GM12878 (cell line): ENCODE data around the gene SLC4A1. TPM values are rescaled to one million over a fixed set of nuclear protein-coding genes. Genes with fewer than 3 reads are reported as not detected.

Source experiments
- ATAC-seq: fragments of 200-7000 bp; cut with Tn5 transposase; 3 replicates; pipeline ENCODE4 v1.9.1; 2020; ENCODE audit warnings: mild to moderate bottlenecking, moderate library complexity
- BruUV-seq: library from RNA; stranded (reverse); fragments of 400-500 nt; replicated peaks from 2 replicates; lab custom pipeline; 2021; lab: Mats Ljungman, UMichigan
- CTCF ChIA-PET: fragments of 300-600 bp; sonication (Branson Sonifier 250); formaldehyde crosslinking; extraction: SDS; loops from one replicate; lab custom pipeline; 2021; ENCODE audit warnings: inconsistent platforms; lab: Yijun Ruan, JAX
- POLR2A ChIA-PET: fragments of 350-600 bp; formaldehyde crosslinking; extraction: SDS; loops from one replicate; lab custom pipeline; 2021; ENCODE audit warnings: inconsistent platforms; lab: Charles Lee
- RAD21 ChIA-PET: fragments of 300-600 bp; sonication (Branson Sonifier 250); formaldehyde crosslinking; loops from one replicate; lab custom pipeline; 2023; ENCODE audit warnings: antibody characterized with exemption; ENCODE audit not compliant: unreplicated experiment; lab: Charles Lee
- SMC1A ChIA-PET: fragments of 300-600 bp; sonication (Branson Sonifier 250); formaldehyde crosslinking; loops from one replicate; lab custom pipeline; 2023; ENCODE audit not compliant: unreplicated experiment, uncharacterized antibody; lab: Charles Lee
- DNase-seq: peaks from one replicate; pipeline ENCODE4 v3.0.0-alpha.2; 2011; ENCODE audit warnings: low read depth, low spot score
- FAIRE-seq: peaks from 3 replicates; lab custom pipeline; 2011; peaks lifted over from hg19 to GRCh38; lab: Jason Lieb, UNC
- H2AFZ ChIP-seq: 2 replicates; pipeline ENCODE4 v1.6.0; 2011; ENCODE audit warnings: low read depth, low read length, control low read depth; ENCODE audit not compliant: control insufficient read depth
- H3K27ac ChIP-seq: 2 replicates; pipeline ENCODE4 v1.5.1; 2011; ENCODE audit warnings: control low read depth; ENCODE audit not compliant: control insufficient read depth, insufficient read depth
- H3K27me3 ChIP-seq, 2 experiments: replicated peaks in 1 of 2; 2 replicates each; pipeline versions ENCODE4 v1.6.0 to v1.6.1; 2011; ENCODE audit warnings: low read length in 1 of 2; ENCODE audit not compliant: control insufficient read depth in 2 of 2, insufficient read depth in 2 of 2
- H3K36me3 ChIP-seq, 2 experiments: 2 replicates each; pipeline ENCODE4 v1.5.1; 2011; ENCODE audit warnings: low read length in 1 of 2; ENCODE audit not compliant: control insufficient read depth in 2 of 2, insufficient read depth in 2 of 2
- H3K4me1 ChIP-seq: 2 replicates; pipeline ENCODE4 v1.6.1; 2011; ENCODE audit warnings: mild to moderate bottlenecking, low read length, moderate library complexity, mixed read lengths; ENCODE audit not compliant: control insufficient read depth, insufficient read depth
- H3K4me2 ChIP-seq: 2 replicates; pipeline ENCODE4 v1.6.0; 2011; ENCODE audit warnings: control low read depth; ENCODE audit not compliant: control insufficient read depth, insufficient read depth
- H3K4me3 ChIP-seq: fragments of 200-600 bp; sonication (generic); 2 replicates; pipeline ENCODE4 v1.5.1; 2016
- H3K79me2 ChIP-seq: 2 replicates; pipeline ENCODE4 v1.6.0; 2011; ENCODE audit warnings: low read length; ENCODE audit not compliant: control insufficient read depth, insufficient read depth
- H3K9ac ChIP-seq: 2 replicates; pipeline ENCODE4 v1.8.0; 2011; ENCODE audit warnings: low read length, control low read depth, mixed read lengths; ENCODE audit not compliant: control insufficient read depth, insufficient read depth
- H3K9me3 ChIP-seq: replicated peaks from 3 replicates; pipeline ENCODE4 v1.5.1; 2011; ENCODE audit warnings: mild to moderate bottlenecking, low read length; ENCODE audit not compliant: control insufficient read depth, insufficient read depth
- H4K20me1 ChIP-seq: 2 replicates; pipeline ENCODE4 v1.6.0; 2011; ENCODE audit not compliant: control insufficient read depth, insufficient read depth
- BHLHE40 ChIP-seq, 2 experiments: fragments of 450-650 bp in 1 of 2; IDR thresholded peaks; 2 replicates each; pipeline ENCODE4 v1.6.1; 2011 to 2017; ENCODE audit warnings: low read depth in 2 of 2, borderline replicate concordance in 1 of 2, improper control_type of control experiment in 1 of 2, low read length in 1 of 2, mild to moderate bottlenecking in 1 of 2
- CBX3 ChIP-seq: fragments of 200-600 bp; sonication (generic); IDR thresholded peaks from 2 replicates; pipeline ENCODE4 v1.6.1; 2016; ENCODE audit warnings: low read depth, borderline replicate concordance
- CREB1 ChIP-seq: IDR thresholded peaks from 2 replicates; pipeline ENCODE4 v1.6.1; 2012; ENCODE audit warnings: low read depth, mild to moderate bottlenecking, inconsistent platforms
- PAX5 ChIP-seq: IDR thresholded peaks from 2 replicates; pipeline ENCODE4 v1.6.1; 2011; ENCODE audit warnings: low read depth, low read length, borderline replicate concordance
- POLR2AphosphoS5 ChIP-seq: IDR thresholded peaks from 2 replicates; pipeline ENCODE4 v1.6.1; 2011; ENCODE audit warnings: mild to moderate bottlenecking, low read length, inconsistent platforms
- SMAD1 ChIP-seq: fragments of 450-650 bp; IDR thresholded peaks from 2 replicates; pipeline ENCODE4 v1.6.1; 2018; ENCODE audit warnings: mild to moderate bottlenecking, low read depth; ENCODE audit not compliant: partially characterized antibody
- SREBF1 ChIP-seq: IDR thresholded peaks from 2 replicates; pipeline ENCODE4 v1.6.1; 2012; ENCODE audit warnings: mild to moderate bottlenecking, low read length
- TAF1 ChIP-seq: IDR thresholded peaks from 2 replicates; pipeline ENCODE4 v1.6.1; 2011; ENCODE audit warnings: mild to moderate bottlenecking, low read depth, low read length, borderline replicate concordance
- YY1 ChIP-seq: IDR thresholded peaks from 2 replicates; pipeline ENCODE4 v1.6.1; 2011; ENCODE audit warnings: low read depth, mild to moderate bottlenecking, low read length
- ZNF622 ChIP-seq: fragments of 450-650 bp; IDR thresholded peaks from 2 replicates; pipeline ENCODE4 v1.6.1; 2017; ENCODE audit warnings: mild to moderate bottlenecking, inconsistent platforms
- WGBS: methylation state at CpG from one replicate; pipeline ENCODE4 v1.1.6; 2016; ENCODE audit warnings: low lambda C conversion rate; ENCODE audit not compliant: insufficient replicate concordance, insufficient coverage; ENCODE audit errors: missing lambda C conversion rate; 5-methylcytosine and 5-hydroxymethylcytosine counted together
- in situ Hi-C: fragments of 300-500 bp; cut with MboI; formaldehyde crosslinking; loops from 9 replicates; pipeline ENCODE4 v1.14.3; 2018; ENCODE audit warnings: mixed read lengths
- intact Hi-C: fragments of 100-400 bp; cut with micrococcal nuclease; formaldehyde crosslinking; loops from one replicate; pipeline ENCODE4 v1.14.2; 2022; ENCODE audit not compliant: unreplicated experiment
- polyA plus RNA-seq, 11 experiments: library from polyadenylated mRNA; depleted of rRNA in 4 of 11; unstranded in 6 of 11; stranded (reverse) in 5 of 11; fragments of >200 nt; fragmentation: Nextera tagmentation in 4 of 11; fragmentation: Illumina TruSeq in 1 of 11; extraction: Ambion mirVana in 4 of 11; extraction: Trizol in 1 of 11; gene quantifications; 1 replicate in 1 of 11; 2 replicates in 10 of 11; pipeline versions ENCODE4 v1.2.1 to v1.2.3, GENCODE V29; 2011 to 2016; ENCODE audit warnings: inconsistent platforms in 2 of 11, missing spikeins in 2 of 11, low read depth in 1 of 11
- total RNA-seq, 4 experiments: library from RNA; depleted of rRNA in 3 of 4; stranded (reverse); fragments of >200 nt in 3 of 4; fragmentation: Illumina TruSeq in 1 of 4; extraction: Trizol in 1 of 4; gene quantifications; 2 replicates each; pipeline versions ENCODE4 v1.2.1 to v1.2.3, GENCODE V29; 2013 to 2021
- TF ChIP-seq, protein P1 (sequence below): IDR thresholded peaks from 2 replicates; pipeline ENCODE4 v1.6.1; 2012; ENCODE audit warnings: low read length, inconsistent platforms
- TF ChIP-seq, protein P2 (sequence below): fragments of 150-350 bp; IDR thresholded peaks from 2 replicates; pipeline ENCODE4 v1.6.1; 2014; ENCODE audit warnings: mild to moderate bottlenecking, low read depth, low read length
- TF ChIP-seq, protein P3 (sequence below), 3 experiments: IDR thresholded peaks in 2 of 3; conservative IDR thresholded peaks in 1 of 3; 2 replicates each; pipeline ENCODE4 v1.5.1; 2011; ENCODE audit warnings: low read depth in 3 of 3, low read length in 3 of 3, mild to moderate bottlenecking in 3 of 3, control low read depth in 2 of 3, moderate library complexity in 2 of 3, inconsistent platforms in 1 of 3, mixed read lengths in 1 of 3; ENCODE audit not compliant: control insufficient read depth in 2 of 3, insufficient read depth in 1 of 3; ENCODE audit errors: extremely low read depth in 1 of 3
- TF ChIP-seq, protein P4 (sequence below): fragments of 450-650 bp; IDR thresholded peaks from 2 replicates; pipeline ENCODE4 v1.6.1; 2017; ENCODE audit warnings: mild to moderate bottlenecking
- TF ChIP-seq, protein P5 (sequence below): fragments of 450-650 bp; IDR thresholded peaks from 2 replicates; pipeline ENCODE4 v1.6.1; 2018; ENCODE audit warnings: mild to moderate bottlenecking, low read depth, moderate library complexity; ENCODE audit not compliant: partially characterized antibody

The SLC4A1 gene
- total and polyA plus RNA-seq, 10 of the 15 experiments (the other 5 are each of a cell fraction or from before 2014, with no cell fraction given) = 0.03 TPM; not detected in 9

DNA sequence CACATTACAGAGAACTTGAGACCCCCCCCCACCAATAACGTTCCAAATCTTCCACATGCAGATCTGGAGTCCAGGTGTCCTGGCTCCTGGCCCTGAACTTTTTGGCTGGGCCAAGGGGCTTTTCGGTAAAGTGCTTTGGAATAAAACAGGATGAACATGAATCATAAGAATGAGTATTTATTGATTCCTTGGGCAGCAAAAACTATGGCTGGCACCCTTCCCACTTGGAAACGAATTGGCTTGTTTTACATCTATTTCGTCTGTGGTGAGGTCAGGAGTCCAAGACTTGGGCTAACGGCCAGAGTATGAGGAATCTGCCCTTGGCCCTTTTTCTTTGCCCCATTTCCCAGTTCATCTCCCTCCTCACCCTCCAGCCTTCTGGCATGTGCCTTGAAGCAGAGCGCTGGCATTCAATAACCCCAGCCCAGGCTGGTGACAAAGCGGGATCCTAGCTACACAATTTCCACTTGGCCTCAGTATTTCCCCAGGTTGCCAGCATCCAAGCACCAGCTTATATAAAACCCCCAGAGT is 44.3 kb downstream of the SLC4A1 start:
- ChIA-PET RAD21 (no interaction called here), CTCF (no interaction called here), SMC1A (no interaction called here), POLR2A (no interaction called here)
- ATAC-seq (no peak), FAIRE-seq (no peak), DNase-seq (no peak)
- Histone ChIP-seq H3K27me3 (no peaks in the 10 kb centered on the region), H3K36me3 (no peaks in the 10 kb centered on the region), H3K9ac (no peak overlapping the region), H3K4me3 (no peak overlapping the region), H3K4me1 (peaks cover 4% of the 10 kb centered on the region; the same call in 1 of the 2 replicates), H3K27ac (no peak overlapping the region), H3K4me2 (no peak overlapping the region), H3K9me3 (no peaks in the 10 kb centered on the region), H2AFZ (no peak overlapping the region), H4K20me1 (no peaks in the 10 kb centered on the region), H3K79me2 (peaks cover 34% of the 10 kb centered on the region)
- WGBS = 82% methylated on average over 7 of the region's 7 CpGs
- intact Hi-C loops (no loop called here), in situ Hi-C loops (loop anchor here (25.0 kb wide), 1 partner anchor 289 kb away; the partner anchor contains the start of gene GPATCH8)
- no TSS peak for BruUV-seq
- no peak for TF ChIP-seq SREBF1
- TF ChIP-seq, protein P1, sequence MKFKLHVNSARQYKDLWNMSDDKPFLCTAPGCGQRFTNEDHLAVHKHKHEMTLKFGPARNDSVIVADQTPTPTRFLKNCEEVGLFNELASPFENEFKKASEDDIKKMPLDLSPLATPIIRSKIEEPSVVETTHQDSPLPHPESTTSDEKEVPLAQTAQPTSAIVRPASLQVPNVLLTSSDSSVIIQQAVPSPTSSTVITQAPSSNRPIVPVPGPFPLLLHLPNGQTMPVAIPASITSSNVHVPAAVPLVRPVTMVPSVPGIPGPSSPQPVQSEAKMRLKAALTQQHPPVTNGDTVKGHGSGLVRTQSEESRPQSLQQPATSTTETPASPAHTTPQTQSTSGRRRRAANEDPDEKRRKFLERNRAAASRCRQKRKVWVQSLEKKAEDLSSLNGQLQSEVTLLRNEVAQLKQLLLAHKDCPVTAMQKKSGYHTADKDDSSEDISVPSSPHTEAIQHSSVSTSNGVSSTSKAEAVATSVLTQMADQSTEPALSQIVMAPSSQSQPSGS = no peak
- TF ChIP-seq, protein P2, sequence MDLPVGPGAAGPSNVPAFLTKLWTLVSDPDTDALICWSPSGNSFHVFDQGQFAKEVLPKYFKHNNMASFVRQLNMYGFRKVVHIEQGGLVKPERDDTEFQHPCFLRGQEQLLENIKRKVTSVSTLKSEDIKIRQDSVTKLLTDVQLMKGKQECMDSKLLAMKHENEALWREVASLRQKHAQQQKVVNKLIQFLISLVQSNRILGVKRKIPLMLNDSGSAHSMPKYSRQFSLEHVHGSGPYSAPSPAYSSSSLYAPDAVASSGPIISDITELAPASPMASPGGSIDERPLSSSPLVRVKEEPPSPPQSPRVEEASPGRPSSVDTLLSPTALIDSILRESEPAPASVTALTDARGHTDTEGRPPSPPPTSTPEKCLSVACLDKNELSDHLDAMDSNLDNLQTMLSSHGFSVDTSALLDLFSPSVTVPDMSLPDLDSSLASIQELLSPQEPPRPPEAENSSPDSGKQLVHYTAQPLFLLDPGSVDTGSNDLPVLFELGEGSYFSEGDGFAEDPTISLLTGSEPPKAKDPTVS = no peak
- no peak for TF ChIP-seq YY1
- no peak for TF ChIP-seq TAF1
- TF ChIP-seq, protein P3, sequence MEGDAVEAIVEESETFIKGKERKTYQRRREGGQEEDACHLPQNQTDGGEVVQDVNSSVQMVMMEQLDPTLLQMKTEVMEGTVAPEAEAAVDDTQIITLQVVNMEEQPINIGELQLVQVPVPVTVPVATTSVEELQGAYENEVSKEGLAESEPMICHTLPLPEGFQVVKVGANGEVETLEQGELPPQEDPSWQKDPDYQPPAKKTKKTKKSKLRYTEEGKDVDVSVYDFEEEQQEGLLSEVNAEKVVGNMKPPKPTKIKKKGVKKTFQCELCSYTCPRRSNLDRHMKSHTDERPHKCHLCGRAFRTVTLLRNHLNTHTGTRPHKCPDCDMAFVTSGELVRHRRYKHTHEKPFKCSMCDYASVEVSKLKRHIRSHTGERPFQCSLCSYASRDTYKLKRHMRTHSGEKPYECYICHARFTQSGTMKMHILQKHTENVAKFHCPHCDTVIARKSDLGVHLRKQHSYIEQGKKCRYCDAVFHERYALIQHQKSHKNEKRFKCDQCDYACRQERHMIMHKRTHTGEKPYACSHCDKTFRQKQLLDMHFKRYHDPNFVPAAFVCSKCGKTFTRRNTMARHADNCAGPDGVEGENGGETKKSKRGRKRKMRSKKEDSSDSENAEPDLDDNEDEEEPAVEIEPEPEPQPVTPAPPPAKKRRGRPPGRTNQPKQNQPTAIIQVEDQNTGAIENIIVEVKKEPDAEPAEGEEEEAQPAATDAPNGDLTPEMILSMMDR (IDR thresholded peaks at IDR 0.05 in 2 of 3, conservative IDR thresholded peaks at IDR 0.05 in 1 of 3; ENCODE audit: control insufficient read depth in 2 of 3, extremely low read depth in 1 of 3, insufficient read depth in 1 of 3, low read depth in 3 of 3, low read length in 3 of 3) = no peak
- TF ChIP-seq ZNF622 = no peak
- no peak for TF ChIP-seq CREB1
- TF ChIP-seq BHLHE40 (IDR thresholded peaks at IDR 0.05; ENCODE audit: borderline replicate concordance in 1 of 2, low read depth in 2 of 2, low read length in 1 of 2) = no peak
- no peak for TF ChIP-seq CBX3
- no peak for TF ChIP-seq PAX5
- no peak for TF ChIP-seq POLR2AphosphoS5
- TF ChIP-seq, protein P4, sequence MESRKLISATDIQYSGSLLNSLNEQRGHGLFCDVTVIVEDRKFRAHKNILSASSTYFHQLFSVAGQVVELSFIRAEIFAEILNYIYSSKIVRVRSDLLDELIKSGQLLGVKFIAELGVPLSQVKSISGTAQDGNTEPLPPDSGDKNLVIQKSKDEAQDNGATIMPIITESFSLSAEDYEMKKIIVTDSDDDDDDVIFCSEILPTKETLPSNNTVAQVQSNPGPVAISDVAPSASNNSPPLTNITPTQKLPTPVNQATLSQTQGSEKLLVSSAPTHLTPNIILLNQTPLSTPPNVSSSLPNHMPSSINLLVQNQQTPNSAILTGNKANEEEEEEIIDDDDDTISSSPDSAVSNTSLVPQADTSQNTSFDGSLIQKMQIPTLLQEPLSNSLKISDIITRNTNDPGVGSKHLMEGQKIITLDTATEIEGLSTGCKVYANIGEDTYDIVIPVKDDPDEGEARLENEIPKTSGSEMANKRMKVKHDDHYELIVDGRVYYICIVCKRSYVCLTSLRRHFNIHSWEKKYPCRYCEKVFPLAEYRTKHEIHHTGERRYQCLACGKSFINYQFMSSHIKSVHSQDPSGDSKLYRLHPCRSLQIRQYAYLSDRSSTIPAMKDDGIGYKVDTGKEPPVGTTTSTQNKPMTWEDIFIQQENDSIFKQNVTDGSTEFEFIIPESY = no peak
- TF ChIP-seq, protein P5, sequence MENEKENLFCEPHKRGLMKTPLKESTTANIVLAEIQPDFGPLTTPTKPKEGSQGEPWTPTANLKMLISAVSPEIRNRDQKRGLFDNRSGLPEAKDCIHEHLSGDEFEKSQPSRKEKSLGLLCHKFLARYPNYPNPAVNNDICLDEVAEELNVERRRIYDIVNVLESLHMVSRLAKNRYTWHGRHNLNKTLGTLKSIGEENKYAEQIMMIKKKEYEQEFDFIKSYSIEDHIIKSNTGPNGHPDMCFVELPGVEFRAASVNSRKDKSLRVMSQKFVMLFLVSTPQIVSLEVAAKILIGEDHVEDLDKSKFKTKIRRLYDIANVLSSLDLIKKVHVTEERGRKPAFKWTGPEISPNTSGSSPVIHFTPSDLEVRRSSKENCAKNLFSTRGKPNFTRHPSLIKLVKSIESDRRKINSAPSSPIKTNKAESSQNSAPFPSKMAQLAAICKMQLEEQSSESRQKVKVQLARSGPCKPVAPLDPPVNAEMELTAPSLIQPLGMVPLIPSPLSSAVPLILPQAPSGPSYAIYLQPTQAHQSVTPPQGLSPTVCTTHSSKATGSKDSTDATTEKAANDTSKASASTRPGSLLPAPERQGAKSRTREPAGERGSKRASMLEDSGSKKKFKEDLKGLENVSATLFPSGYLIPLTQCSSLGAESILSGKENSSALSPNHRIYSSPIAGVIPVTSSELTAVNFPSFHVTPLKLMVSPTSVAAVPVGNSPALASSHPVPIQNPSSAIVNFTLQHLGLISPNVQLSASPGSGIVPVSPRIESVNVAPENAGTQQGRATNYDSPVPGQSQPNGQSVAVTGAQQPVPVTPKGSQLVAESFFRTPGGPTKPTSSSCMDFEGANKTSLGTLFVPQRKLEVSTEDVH = no peak
- TF ChIP-seq SMAD1 = no peak
